WTC11 (cell line): ENCODE data around the gene SGSM2. TPM values are rescaled to one million over a fixed set of nuclear protein-coding genes. Genes with fewer than 3 reads are reported as not detected.

Experiments
- ATAC-seq: fragments of 200-7000 bp; cut with Tn5 transposase; 2 replicates; pipeline ENCODE4 v1.10.0; 2021; ENCODE audit warnings: mild to moderate bottlenecking, moderate library complexity
- CTCF ChIA-PET: fragments of 300-600 bp; sonication (Branson Sonifier 250); formaldehyde crosslinking; loops from one replicate; lab custom pipeline; 2021; ENCODE audit warnings: antibody characterized with exemption; lab: Charles Lee
- POLR2A ChIA-PET: fragments of 350-600 bp; sonication (Branson Sonifier 250); formaldehyde crosslinking; loops from one replicate; lab custom pipeline; 2021; ENCODE audit warnings: antibody characterized with exemption; lab: Charles Lee
- DNase-seq: peaks from one replicate; pipeline ENCODE4 v3.0.0; 2021; ENCODE audit warnings: low spot score
- H3K27ac Mint-ChIP-seq: 2 replicates; pipeline ENCODE4 v1.8.0; 2021; ENCODE audit warnings: mixed read lengths
- H3K27me3 Mint-ChIP-seq: 2 replicates; pipeline ENCODE4 v1.8.0; 2021; ENCODE audit warnings: low read depth, mild to moderate bottlenecking, moderate library complexity, mixed read lengths
- H3K36me3 Mint-ChIP-seq: 2 replicates; pipeline ENCODE4 v1.8.0; 2021; ENCODE audit warnings: mixed read lengths
- H3K4me1 Mint-ChIP-seq: 2 replicates; pipeline ENCODE4 v1.8.0; 2022; ENCODE audit warnings: mixed read lengths
- H3K4me3 Mint-ChIP-seq: 2 replicates; pipeline ENCODE4 v1.8.0; 2021; ENCODE audit warnings: mild to moderate bottlenecking, moderate library complexity, mixed read lengths
- H3K9me3 Mint-ChIP-seq: 2 replicates; pipeline ENCODE4 v1.8.0; 2021; ENCODE audit warnings: mixed read lengths
- ATF1 ChIP-seq: sonication (generic); formaldehyde crosslinking; IDR thresholded peaks from 2 replicates; pipeline ENCODE4 v1.8.1; 2023; ENCODE audit warnings: mild to moderate bottlenecking, moderate library complexity, missing genetic modification reagents
- EMX1 ChIP-seq: fragments of 250-450 bp; sonication (Bioruptor Pico); IDR thresholded peaks from 2 replicates; pipeline ENCODE4 v1.8.0; 2021; ENCODE audit warnings: mild to moderate bottlenecking
- ETV6 ChIP-seq: sonication (generic); formaldehyde crosslinking; IDR thresholded peaks from 2 replicates; pipeline ENCODE4 v1.8.1; 2022; ENCODE audit warnings: mild to moderate bottlenecking, missing genetic modification reagents
- FOXK1 ChIP-seq: sonication (generic); formaldehyde crosslinking; IDR thresholded peaks from 2 replicates; pipeline ENCODE4 v1.8.0; 2022; ENCODE audit warnings: mild to moderate bottlenecking, moderate library complexity, missing genetic modification reagents
- TEAD1 ChIP-seq: sonication (generic); formaldehyde crosslinking; IDR thresholded peaks from 2 replicates; pipeline ENCODE4 v1.8.0; 2022; ENCODE audit warnings: mild to moderate bottlenecking, missing genetic modification reagents
- ZNF416 ChIP-seq: fragments of 250-450 bp; sonication (Bioruptor Pico); IDR thresholded peaks from 2 replicates; pipeline ENCODE4 v1.9.0; 2021; ENCODE audit warnings: mild to moderate bottlenecking, inconsistent platforms
- total RNA-seq: library from RNA; stranded (reverse); gene quantifications from 3 replicates; pipeline ENCODE4 v1.2.3, GENCODE V29; 2021
- TF ChIP-seq, protein P1 (sequence below): fragments of 250-450 bp; sonication (Bioruptor Pico); IDR thresholded peaks from 2 replicates; pipeline ENCODE4 v1.9.0; 2021; ENCODE audit warnings: mild to moderate bottlenecking, borderline replicate concordance
- TF ChIP-seq, protein P2 (sequence below): sonication (generic); formaldehyde crosslinking; IDR thresholded peaks from 2 replicates; pipeline ENCODE4 v1.8.0; 2022; ENCODE audit warnings: mild to moderate bottlenecking, missing genetic modification reagents
- TF ChIP-seq, protein P3 (sequence below): sonication (generic); formaldehyde crosslinking; IDR thresholded peaks from 2 replicates; pipeline ENCODE4 v1.8.0; 2022; ENCODE audit warnings: mild to moderate bottlenecking, missing genetic modification reagents
- TF ChIP-seq, protein P4 (sequence below): fragments of 250-450 bp; sonication (Bioruptor Pico); IDR thresholded peaks from 2 replicates; pipeline ENCODE4 v1.9.0; 2021; ENCODE audit warnings: moderate library complexity, mild to moderate bottlenecking, inconsistent platforms, borderline replicate concordance
- TF ChIP-seq, protein P5 (sequence below): fragments of 250-450 bp; sonication (Bioruptor Pico); IDR thresholded peaks from 2 replicates; pipeline ENCODE4 v1.8.0; 2021; ENCODE audit warnings: mild to moderate bottlenecking
- TF ChIP-seq, protein P6 (sequence below): sonication (generic); formaldehyde crosslinking; IDR thresholded peaks from 2 replicates; pipeline ENCODE4 v1.8.1; 2022; ENCODE audit warnings: mild to moderate bottlenecking, missing genetic modification reagents, moderate library complexity, borderline replicate concordance

SGSM2 gene
- total RNA-seq, 1 experiment from 2014 or later = 50.3 TPM

DNA sequence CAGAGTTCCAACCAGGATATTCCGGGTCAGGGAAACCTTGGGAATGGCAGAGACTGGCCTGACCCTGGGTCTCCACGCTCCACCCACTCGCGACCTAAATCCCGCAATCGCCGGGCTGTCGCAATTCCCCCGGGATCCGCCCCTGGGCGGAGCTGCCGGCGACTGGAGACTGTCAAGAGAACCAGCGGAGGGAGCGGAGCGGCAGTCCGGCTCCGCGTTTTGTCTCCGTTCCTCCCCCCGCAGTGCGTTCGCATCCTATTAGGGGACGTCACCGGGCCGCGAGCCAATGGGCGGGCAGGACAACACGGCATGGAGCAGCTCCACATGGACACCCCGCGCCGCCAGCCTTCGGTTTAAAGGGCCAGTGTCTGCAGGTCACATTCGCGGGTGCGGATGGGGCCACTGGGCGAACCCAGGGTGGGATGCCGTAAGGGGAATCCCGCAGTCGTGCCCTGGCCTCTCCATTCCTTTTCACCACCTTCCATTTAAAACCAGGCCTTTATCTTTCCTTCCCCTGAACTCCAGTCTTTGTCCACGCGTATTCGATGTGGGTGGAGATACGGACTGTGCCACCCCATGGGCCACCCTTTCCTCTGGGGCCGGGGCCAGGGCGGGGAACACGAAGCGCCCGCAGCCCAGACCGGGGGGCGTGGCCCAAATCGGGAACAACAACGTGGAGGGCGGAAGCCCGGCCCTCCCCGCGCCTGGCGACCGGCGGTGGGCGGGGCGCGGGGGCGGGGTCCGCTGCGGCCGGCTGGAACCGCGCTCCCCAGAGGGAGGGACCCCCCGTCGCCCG is 64.3 kb downstream of the SGSM2 start (continued):
- TF ChIP-seq, protein P1, sequence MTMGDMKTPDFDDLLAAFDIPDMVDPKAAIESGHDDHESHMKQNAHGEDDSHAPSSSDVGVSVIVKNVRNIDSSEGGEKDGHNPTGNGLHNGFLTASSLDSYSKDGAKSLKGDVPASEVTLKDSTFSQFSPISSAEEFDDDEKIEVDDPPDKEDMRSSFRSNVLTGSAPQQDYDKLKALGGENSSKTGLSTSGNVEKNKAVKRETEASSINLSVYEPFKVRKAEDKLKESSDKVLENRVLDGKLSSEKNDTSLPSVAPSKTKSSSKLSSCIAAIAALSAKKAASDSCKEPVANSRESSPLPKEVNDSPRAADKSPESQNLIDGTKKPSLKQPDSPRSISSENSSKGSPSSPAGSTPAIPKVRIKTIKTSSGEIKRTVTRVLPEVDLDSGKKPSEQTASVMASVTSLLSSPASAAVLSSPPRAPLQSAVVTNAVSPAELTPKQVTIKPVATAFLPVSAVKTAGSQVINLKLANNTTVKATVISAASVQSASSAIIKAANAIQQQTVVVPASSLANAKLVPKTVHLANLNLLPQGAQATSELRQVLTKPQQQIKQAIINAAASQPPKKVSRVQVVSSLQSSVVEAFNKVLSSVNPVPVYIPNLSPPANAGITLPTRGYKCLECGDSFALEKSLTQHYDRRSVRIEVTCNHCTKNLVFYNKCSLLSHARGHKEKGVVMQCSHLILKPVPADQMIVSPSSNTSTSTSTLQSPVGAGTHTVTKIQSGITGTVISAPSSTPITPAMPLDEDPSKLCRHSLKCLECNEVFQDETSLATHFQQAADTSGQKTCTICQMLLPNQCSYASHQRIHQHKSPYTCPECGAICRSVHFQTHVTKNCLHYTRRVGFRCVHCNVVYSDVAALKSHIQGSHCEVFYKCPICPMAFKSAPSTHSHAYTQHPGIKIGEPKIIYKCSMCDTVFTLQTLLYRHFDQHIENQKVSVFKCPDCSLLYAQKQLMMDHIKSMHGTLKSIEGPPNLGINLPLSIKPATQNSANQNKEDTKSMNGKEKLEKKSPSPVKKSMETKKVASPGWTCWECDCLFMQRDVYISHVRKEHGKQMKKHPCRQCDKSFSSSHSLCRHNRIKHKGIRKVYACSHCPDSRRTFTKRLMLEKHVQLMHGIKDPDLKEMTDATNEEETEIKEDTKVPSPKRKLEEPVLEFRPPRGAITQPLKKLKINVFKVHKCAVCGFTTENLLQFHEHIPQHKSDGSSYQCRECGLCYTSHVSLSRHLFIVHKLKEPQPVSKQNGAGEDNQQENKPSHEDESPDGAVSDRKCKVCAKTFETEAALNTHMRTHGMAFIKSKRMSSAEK (CRISPR knock-in tag) = 0 out of 2 replicates have a peak, but pooled peaks have one; percentile 14
- TF ChIP-seq, protein P2, sequence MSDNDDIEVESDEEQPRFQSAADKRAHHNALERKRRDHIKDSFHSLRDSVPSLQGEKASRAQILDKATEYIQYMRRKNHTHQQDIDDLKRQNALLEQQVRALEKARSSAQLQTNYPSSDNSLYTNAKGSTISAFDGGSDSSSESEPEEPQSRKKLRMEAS (CRISPR knock-in tag) = peak; percentile 93
- peak; percentile 50; the same call in 1 of the 2 replicates for TF ChIP-seq ETV6 (CRISPR knock-in tag)
- no peak for TF ChIP-seq ATF1 (CRISPR knock-in tag)
- TF ChIP-seq, protein P3, sequence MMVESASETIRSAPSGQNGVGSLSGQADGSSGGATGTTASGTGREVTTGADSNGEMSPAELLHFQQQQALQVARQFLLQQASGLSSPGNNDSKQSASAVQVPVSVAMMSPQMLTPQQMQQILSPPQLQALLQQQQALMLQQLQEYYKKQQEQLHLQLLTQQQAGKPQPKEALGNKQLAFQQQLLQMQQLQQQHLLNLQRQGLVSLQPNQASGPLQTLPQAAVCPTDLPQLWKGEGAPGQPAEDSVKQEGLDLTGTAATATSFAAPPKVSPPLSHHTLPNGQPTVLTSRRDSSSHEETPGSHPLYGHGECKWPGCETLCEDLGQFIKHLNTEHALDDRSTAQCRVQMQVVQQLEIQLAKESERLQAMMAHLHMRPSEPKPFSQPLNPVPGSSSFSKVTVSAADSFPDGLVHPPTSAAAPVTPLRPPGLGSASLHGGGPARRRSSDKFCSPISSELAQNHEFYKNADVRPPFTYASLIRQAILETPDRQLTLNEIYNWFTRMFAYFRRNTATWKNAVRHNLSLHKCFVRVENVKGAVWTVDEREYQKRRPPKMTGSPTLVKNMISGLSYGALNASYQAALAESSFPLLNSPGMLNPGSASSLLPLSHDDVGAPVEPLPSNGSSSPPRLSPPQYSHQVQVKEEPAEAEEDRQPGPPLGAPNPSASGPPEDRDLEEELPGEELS = 0 out of 2 replicates have a peak, but pooled peaks have one; percentile 24
- TF ChIP-seq, protein P4, sequence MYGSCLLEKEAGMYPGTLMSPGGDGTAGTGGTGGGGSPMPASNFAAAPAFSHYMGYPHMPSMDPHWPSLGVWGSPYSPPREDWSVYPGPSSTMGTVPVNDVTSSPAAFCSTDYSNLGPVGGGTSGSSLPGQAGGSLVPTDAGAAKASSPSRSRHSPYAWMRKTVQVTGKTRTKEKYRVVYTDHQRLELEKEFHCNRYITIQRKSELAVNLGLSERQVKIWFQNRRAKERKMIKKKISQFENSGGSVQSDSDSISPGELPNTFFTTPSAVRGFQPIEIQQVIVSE (CRISPR knock-in tag) = no peak
- TF ChIP-seq TEAD1 (CRISPR knock-in tag) = peak; percentile 57; the same call in 1 of the 2 replicates
- TF ChIP-seq FOXK1 (CRISPR knock-in tag) = peak; percentile 100
- TF ChIP-seq, protein P5, sequence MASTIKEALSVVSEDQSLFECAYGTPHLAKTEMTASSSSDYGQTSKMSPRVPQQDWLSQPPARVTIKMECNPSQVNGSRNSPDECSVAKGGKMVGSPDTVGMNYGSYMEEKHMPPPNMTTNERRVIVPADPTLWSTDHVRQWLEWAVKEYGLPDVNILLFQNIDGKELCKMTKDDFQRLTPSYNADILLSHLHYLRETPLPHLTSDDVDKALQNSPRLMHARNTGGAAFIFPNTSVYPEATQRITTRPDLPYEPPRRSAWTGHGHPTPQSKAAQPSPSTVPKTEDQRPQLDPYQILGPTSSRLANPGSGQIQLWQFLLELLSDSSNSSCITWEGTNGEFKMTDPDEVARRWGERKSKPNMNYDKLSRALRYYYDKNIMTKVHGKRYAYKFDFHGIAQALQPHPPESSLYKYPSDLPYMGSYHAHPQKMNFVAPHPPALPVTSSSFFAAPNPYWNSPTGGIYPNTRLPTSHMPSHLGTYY (CRISPR knock-in tag) = 0 out of 2 replicates have a peak, but pooled peaks have one; percentile 4
- TF ChIP-seq, protein P6, sequence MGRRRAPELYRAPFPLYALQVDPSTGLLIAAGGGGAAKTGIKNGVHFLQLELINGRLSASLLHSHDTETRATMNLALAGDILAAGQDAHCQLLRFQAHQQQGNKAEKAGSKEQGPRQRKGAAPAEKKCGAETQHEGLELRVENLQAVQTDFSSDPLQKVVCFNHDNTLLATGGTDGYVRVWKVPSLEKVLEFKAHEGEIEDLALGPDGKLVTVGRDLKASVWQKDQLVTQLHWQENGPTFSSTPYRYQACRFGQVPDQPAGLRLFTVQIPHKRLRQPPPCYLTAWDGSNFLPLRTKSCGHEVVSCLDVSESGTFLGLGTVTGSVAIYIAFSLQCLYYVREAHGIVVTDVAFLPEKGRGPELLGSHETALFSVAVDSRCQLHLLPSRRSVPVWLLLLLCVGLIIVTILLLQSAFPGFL (CRISPR knock-in tag) = no peak

DNA sequence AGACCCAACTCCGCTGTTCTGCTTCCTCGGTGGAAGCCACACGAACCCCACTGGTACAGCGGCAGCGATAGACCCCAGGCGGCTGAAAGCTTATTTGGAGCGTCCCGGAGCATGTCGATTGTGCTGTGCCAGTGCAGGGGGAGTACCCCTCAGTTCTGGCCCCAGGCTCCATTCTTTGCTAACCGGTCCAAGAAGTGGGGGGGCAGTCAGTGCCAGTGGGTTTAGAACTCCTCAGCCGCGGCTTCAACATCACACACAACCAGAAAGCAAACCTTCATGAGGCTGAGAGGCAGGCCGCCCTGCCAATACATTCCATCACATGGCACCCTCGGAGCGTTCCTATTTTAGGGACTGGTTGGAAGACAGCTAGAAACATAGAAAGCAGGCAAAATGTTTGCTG is 65.2 kb downstream of the SGSM2 start:
- no peak for DNase-seq
- no peak for TF ChIP-seq EMX1 (CRISPR knock-in tag)
- no peak for TF ChIP-seq ZNF416 (CRISPR knock-in tag)
- TF ChIP-seq, protein P5 (CRISPR knock-in tag) = no peak
- ChIA-PET POLR2A (interaction anchor here (0.6 to 1.9 kb wide), 3 partner anchors 10 to 11 kb away, joined by 3 to 13 read pairs (median 3); no protein-coding TSS in a partner anchor), CTCF (interaction anchor here (1.0 to 7.0 kb wide), 3 partner anchors 13 to 34 kb away, joined by 4 to 60 read pairs (median 48); no protein-coding TSS in a partner anchor)
- peak overlapping the region; percentile 81 for H3K4me3 Mint-ChIP-seq
- H3K27me3 Mint-ChIP-seq = 0 out of 2 replicates have a peak, but pooled peaks cover 5% of the 10 kb centered on the region
- no peaks in the 10 kb centered on the region for H3K9me3 Mint-ChIP-seq
- no peak for ATAC-seq
- H3K27ac Mint-ChIP-seq = peak overlapping the region; percentile 85
- peaks cover 18% of the 10 kb centered on the region for H3K4me1 Mint-ChIP-seq
- H3K36me3 Mint-ChIP-seq = no peaks in the 10 kb centered on the region
